GM20431 (cell line): ENCODE measurements around the gene RPL28.
"Not testable (repeated sequence)": the region's sequence is repeated elsewhere in the genome, so short reads cannot be mapped to it uniquely, and the experiment has no call there.

Experiments used
- in situ Hi-C: fragments of 300-500 bp; cut with MseI, MboI; formaldehyde crosslinking; loops from one replicate; pipeline ENCODE4 v1.15.0; 2020; ENCODE audit warnings: low sequenced_read_pairs; ENCODE audit not compliant: unreplicated experiment

RPL28 gene

DNA sequence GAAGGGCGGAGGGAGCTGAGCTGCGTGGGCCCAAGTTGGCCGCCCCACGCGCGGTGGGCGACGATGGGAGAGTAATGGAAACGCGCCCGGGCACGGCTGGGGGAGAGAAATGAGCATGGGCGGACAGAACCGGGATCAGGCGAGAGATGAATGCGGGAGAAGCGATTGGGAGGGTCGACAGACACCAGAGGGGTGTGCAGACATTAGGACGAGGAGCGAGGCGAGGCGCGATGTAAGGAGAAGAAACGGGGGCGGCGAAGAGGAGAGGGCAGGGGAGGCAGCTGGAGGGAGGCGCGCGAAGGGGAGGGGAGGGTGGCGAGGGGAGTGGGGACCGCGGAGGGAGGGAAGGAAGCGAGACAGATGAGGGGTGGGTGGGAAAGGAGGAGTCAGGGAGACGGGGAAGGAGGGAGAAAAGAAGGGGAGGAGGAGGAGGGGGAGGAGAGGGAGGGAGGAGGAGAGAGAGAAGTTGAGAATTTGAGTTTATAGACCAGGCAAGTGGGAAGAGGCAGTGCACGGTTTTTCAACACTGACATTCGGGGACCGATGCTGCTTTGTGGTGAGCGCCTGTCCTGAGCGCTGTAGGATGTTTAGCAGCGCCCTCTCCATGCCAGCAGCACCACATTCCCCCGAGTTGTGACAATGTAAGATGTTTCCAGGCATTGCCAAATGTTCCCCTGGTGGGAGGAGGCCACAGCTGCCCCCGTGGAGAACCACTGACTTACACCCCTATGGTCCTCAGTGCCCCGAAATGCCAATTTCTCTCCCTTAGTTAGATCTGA is 57.5 kb downstream of the RPL28 start, which contains the start of gene SHISA7:
TSS of gene SHISA7 (minus strand) at position 256 of the 779 bp plus-strand sequence. CDS start 437 bp downstream, outside the sequence.
- in situ Hi-C loops, result no loop called here

DNA sequence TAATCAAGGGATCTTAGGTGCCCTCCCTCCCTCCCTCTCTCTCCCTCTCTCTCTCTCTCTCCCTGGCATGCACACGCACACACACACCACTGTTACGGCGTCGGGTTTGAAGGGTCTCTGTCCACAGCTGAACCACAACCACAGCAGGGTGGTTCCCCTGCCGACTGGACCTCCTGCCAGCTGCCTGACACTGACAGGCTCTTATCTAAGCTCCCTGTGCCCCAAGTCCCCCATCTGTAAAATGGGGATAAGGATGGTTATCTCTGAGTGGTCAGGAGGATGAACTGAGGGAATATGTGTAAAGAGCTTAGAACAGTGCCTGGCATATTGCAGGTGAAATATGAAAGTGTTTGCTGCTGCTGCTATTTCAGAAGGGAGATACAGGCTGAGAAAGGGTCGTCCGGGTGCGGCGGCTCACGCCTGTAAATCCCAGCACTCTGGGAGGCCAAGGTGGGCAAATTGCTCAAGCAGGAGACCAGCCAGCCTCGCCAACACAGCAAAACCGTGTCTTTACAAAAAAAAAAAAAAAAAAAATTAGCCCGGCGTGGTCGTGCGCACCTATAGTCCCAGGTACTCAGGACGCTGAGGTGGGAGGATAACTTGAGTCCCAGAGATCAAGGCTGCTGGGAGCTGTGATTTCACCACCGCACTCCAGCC is 58.2 kb downstream of the RPL28 start:
- in situ Hi-C loops, result no loop called here

DNA sequence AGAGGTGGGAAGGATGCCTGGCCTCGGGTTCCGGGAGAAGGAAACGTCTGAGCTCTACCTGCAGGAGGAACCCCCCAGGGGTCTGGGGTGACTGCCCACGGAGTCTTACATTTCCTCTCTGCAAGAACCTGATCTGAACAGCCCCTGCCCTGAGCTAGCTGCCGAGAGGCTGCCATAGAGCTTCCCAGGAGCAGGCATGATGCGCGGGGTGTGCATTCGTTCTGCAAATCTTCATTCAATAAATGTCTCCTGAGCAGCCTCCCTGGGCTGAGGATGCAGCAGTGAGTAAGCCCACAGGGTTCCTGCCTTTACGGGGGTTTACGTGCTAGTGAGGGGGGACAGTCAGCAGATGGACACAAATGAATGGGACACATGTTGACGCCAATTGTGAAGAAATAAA is 58.9 kb downstream of the RPL28 start:
- in situ Hi-C loops, result no loop called here

DNA sequence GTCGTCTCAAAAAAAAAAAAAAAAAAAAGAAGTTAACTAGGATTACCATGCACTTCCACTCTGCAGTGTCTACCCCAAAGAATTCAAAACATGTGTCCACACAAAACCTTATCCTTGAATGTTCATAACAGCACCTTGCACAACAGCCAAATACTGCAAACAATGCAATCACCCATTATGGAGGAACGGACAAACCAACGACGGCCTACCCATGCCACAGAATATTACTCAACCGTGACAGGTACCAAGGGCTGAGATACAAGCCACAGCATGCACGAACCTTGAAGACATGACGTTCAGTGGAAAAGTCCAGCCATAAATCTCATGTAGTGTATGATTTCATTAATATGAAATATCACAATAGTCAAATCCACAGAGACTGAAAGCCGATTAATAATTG is 60.3 kb downstream of the RPL28 start:
- in situ Hi-C loops, result no loop called here

DNA sequence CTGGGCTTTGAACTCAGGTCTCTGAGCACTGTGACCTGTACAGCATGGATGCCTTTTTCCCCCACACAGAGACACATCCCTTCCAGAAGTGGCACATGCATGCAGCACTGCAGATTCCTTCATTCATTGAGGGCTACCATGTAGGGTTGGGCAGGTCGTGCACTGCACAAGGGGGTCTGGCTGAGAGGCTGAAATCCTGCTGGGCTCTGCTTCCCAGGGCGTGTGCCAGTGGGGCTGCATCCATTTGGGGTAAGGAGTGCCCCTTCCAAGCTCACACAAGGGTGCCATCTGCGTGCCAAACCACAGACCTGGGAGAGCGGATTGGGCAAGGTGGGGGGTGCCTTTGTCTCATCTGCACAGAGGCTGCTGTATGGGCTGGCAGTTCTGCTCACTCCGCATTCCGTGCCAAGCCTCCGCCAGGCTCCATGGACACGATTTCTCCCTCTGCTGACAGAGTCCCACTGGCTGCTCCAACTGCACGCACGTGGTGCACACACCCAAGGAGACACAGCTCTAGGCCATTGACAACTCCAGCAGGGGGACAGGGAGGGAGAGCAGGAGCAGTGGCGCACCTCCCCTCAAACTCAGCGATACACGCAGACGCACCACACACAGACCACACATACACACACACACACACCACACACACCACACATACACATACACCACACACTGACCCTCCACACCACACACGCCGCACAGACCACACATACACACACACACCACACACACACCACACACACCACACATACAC is 61.9 kb downstream of the RPL28 start:
- in situ Hi-C loops, result no loop called here

DNA sequence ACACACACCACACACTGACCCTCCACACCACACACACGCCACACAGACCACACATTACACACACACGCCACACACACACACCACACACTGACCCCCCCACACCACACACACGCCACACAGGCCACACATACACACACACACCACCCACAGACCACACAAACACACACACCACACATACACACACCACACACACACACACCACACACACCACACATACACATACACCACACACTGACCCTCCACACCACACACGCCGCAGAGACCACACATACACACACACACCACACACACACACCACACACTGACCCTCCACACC is 62.4 kb downstream of the RPL28 start:
- in situ Hi-C loops, result not testable (repeated sequence)

DNA sequence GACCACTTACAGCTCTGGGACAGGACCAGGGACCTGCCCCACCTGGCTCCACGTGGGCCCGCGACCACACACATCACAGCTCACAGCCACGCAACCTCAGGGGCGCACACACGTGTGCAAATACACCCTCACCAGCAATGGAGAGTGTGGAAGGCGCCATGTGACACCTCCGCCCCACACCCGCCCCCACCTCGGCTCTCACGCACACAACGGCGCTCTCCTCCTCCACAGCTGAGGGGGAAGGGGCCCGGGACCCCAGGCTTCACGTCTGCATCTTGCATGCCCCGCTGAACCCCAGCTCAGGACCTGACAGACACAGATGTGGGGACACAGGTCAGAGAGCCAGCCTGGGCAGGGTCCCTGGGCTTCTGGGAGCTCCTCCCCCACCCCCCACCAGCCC is 63.7 kb downstream of the RPL28 start:
- in situ Hi-C loops, result no loop called here

DNA sequence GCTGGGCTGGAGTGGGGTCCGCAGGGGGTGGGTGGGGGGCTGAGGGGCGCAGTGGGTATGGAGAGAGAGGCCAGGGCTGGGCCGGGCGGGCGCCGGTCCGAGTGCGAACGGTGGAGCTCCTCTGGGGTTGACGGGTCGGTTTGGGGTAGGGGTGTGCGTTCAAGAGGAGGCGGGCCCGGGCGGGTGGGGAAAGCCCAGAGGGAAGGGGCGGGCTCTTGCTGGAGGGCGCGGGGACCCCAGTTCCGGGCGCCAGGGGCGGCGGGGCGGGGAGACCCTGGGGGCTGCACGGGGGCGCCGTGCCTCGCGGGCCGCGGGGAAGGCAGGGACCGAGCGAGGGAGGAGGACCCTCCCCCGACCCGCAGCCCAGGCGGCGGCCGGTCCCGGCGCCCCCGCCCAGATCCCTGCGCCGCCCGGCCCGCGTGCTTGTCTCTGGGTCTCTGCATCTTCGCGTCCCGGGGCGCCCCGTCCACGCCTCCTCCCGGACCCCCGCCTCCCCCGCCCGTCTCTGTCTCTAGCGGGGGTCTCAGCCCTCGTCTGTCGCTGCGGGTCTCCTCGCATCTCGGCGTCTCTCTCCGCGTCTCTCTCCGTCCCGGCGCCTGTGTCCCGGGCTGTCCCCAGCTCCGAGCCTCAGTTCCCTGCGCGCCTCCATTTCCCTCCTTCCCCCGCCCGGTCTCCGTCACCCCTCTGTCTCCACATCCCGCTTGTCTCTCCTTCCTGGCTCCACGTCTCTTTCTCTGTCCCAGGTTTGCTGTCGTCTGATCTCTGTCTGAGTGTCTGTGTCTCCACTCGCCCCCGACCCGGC is 65.6 kb downstream of the RPL28 start:
- in situ Hi-C loops, result no loop called here

DNA sequence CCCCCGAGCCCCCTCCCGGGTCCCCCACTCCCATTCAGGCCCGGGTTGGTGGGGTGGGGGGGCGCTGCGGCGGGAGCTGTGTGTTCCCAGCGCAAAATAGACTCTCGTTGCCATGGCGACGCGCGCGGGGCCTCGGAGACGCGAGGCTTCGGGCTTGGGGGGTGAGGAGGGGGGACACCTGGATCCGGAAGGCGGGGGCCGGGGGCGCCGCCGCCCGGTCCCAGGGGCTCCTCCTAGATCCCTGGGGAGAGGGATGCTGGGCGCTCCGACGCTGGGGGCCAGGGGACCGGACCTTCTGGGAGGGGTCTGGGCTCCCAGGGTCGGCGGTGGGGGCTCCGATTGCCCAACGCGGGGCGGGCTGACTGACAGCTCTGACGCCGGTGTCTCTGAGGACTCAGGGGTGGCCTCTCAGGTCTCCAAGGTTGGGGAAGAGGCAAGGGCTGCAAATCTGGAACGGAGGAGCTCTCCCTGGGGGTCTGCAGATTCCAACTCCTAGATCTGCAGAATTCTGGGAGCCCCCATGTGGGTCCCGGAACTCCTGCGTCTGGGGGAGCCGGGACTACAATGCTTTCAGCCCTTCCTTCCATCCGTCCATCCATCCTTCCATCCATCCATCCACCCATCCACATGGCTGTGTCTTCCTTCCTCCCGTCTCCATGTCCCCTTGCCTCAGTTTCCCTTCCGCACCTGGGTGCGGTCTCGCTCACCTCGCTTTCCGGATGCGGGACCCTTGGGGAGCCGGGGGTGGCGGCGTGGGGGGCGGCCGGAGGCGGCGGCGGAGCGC is 66.4 kb downstream of the RPL28 start:
- in situ Hi-C loops, result no loop called here
